ENCODE data around the gene CES4A.
"Not testable (repeated sequence)": the region's sequence is repeated elsewhere in the genome, so short reads cannot be mapped to it uniquely, and the experiment has no call there.

The CES4A gene

DNA sequence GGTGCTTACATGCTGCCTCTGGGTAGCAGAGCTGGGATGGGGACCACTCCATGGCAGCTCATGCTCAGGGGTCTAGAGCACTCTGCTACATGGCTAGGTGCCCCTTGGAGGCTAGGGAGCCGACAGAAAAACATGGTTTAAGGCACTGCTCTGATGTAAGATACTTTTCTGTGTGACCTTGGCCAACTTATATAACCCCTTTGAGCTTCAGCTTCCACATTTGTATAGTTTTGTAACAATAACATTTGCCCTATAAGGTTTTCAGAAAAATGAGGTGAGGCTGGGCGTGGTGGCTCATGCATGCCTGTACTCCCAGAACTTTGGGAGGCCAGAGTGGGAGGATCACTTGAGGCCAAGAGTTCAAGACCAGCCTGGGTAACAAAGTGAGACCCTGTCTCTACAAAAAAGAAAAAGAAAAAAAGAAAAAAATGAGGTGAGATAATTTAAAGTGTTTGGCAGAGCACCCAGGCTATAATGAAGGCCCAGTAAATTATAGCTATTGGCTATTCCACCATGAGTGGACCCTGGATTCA is 3.2 kb downstream of the CES4A start:
- no peak for DNase-seq (ENCODE audit: low spot score)

DNA sequence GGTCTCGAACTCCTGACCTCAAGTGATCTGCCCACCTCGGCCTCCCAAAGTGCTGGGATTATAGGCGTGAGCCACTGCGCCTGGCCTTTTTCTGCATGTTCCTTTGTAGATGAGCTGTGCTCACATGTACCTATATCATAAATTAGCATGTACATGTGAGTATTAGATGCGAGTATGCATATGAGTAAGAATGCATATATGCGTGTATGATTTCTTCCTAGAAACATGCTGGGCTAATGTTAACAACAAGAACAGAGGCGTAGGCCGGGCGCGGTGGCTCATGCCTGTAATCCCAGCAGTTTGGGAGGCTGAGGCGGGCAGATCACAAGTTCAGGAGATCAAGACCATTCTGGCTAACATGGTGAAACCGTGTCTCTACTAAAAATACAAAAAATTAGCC is 5.2 kb downstream of the CES4A start:
- DNase-seq (ENCODE audit: low spot score) = not testable (repeated sequence)

DNA sequence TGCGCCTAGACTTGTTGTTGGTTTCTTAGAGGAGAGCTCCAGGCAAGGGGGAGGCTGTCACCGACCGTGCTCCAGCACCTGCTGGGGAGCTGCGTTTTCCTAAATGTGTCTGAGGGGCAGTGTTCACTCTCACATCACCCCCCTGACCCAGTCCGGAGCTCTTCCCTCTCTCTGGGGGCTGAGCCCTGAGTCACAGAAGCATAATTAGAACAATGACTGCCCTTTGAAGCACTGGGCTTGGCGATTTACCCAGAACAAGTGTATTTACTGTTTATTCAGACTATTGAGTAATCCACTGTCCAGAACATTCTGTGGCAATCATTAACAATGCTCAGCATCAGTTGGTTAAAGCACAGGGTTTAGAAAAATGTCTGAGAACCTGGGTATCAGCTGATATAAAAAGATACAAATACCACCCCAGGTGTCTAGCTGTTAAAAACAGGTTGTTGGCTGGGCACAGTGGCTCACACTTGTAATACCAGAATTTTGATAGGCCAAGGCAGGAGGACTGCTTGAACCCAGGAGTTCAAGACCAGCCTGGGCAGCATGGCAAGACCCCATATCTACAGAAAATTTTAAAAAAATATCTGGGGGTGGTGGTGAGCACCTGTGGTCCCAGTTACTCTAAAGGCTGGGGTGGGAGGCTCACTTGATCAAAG is 8.1 kb downstream of the CES4A start:
- DNase-seq (ENCODE audit: low spot score) = peak; percentile 97

DNA sequence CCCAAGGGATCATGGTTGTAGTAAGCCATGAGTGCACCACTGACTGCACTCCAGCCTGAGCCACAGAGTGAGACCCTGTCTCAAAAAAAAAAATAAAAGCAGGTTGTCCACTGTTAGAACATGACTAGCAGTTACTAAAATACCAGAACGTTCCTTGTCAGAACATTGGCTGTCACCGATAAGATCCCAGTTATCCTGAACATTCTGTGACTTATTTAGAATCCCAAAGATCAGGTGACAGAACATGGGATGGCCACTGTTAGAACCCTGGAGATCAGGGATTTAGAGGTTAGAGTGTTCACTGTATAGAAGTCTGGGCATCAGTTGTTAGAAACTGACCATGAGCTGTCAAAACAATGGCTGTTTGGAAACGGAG is 8.6 kb downstream of the CES4A start:
- DNase-seq (ENCODE audit: low spot score) = no peak

DNA sequence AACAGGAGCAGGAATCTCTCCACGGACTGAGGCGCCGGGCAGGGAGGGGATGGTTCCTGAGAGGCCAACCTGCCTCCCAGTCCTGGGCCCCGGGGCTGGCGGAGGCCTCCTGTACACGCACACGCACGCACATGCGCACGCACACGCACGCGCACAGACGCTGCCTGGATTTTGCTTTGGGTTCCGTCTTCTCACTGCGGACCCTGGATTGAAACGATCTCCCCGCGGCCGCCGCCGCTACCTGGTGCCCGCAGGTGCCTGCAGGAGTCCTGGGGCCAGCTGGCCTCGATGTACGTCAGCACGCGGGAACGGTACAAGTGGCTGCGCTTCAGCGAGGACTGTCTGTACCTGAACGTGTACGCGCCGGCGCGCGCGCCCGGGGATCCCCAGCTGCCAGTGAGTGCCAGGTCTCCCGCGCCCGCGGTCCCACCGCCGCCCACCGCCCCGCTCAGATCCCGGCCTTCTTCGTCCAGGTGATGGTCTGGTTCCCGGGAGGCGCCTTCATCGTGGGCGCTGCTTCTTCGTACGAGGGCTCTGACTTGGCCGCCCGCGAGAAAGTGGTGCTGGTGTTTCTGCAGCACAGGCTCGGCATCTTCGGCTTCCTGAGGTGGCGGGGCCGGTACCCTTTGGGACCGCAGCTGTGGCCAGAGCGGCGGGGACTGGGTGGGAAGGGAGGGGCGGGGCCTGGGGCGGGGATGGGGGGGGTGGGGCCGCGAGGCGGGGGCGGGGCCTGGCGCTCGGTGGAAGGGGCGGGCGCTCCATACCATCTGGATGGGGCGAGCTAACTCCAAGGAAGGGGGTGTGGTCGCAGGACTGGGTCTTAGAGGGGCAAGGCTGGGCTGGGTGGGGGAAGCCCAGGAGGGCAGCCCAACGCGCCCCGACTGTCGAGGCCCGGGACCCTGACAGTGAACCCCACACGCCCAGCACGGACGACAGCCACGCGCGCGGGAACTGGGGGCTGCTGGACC is 12.3 kb downstream of the CES4A start:
- DNase-seq (ENCODE audit: low spot score) = peak; percentile 82

DNA sequence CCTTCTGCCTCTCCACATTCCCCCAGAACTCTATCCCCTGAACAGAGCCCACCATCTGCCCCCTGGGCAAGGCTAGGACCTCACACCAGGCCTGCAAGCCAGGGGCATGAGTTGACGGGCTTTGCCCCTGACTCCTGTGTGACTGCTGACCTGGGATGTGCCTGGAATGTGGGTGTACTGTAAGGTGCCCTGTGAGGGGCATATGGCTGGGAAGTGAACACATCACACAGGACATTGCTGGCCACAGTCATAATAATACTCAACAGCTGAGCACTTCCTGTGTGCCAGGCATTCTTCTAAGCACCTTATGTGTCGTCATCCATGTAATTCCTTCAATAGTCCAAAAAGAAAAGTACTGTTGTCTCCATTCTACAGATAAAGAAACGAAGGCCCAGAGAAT is 13.3 kb downstream of the CES4A start:
- DNase-seq (ENCODE audit: low spot score) = no peak

DNA sequence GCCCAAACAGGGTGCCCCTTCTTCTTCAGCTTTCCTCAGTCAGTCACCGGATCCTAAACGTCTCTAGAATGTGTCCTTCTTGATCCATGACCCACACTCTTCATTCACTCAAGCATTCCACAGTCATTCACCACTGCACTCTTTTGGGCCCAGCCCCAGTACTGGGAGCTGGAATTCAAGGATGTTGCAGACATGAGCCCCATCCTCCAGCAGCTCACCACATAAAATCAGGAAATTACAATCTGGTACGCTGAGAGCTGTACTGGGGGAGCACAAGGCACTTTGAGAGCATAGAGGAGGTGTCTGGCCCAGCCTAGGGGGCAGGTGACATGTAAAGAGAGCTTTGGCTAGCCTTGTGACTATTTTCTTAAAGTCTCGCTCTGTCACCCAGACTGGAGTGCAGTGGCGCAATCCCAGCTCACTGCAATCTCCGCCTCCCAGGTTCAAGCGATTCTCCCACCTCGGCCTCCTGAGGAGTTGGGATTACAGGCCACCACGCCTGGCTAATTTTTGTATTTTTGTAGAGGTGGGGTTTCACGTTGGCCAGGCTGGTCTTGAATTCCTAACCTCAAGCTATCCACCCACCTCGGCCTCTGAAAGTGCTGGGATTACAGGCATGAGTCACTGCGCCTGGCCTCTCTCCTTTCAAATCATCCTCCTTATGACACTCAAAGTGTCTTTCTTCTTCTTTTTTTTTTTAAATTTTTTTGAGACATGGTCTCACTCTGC is 18.7 kb downstream of the CES4A start:
- DNase-seq (ENCODE audit: low spot score) = no peak

DNA sequence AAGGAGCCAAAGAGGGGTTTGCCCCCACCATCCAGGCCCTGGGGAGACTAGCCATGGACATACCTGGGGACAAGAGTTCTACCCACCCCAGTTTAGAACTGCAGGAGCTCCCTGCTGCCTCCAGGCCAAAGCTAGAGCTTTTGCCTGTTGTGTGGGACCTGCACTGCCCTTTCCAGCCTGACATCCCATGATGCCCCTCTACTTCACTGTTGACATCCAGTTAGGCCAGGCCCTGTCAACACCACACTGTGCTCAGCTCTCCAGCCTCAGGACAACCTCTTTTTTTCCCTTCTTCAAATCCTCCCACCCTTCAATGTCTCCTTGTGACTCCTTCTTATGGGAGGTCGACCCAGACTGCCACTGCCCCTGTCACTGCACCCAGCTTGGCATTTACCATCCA is 20.8 kb downstream of the CES4A start:
- no peak for DNase-seq (ENCODE audit: low spot score)

DNA sequence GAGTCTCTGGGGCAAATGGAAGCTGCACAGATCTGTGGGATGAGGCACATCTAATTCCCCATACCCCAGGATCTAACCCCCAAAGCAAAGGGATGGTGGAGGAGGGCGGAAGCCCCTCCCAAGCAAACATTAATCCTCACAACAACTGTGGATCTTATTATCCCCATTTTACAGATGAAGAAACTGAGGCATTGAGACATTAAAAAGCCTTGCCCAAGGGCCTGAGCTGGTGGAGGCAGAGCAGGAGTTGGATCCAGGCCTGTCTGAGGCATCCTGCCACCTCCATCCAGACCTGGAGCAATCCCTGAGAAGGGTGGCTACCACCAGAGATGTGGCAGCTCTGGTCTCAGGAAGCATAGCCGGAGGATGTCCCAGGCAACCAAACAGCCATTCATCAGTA is 22.9 kb downstream of the CES4A start:
- DNase-seq (ENCODE audit: low spot score) = no peak

DNA sequence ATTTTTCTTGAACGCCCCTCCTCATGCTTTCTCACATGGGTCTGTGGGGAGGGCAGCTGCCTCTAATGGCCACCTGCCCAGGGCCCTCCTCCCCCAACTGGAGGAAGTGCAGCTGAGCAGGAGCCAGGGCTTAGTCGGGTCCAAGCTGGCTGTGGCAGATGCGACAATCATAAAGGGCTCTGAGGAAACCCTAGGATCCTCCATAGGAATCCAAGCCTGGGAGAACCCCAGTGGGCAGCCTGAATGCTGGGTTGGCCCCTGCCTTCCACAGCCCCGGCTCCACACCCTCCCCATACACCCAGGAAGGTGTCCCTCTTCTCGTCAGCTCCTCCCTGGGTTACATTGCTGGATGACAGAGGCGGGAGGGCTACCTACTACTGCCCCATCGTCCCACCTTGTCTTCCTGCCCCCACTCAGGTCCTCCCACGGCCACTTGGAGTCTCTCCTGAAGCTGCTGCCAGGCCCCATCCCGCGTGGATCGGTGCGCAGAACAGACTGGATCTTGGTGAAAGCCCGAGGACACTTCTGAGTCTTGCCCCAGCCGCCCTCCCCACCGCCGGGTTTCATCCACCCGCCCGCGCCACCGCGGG is 24.9 kb downstream of the CES4A start:
- peak; percentile 60 for DNase-seq (ENCODE audit: low spot score)

DNA sequence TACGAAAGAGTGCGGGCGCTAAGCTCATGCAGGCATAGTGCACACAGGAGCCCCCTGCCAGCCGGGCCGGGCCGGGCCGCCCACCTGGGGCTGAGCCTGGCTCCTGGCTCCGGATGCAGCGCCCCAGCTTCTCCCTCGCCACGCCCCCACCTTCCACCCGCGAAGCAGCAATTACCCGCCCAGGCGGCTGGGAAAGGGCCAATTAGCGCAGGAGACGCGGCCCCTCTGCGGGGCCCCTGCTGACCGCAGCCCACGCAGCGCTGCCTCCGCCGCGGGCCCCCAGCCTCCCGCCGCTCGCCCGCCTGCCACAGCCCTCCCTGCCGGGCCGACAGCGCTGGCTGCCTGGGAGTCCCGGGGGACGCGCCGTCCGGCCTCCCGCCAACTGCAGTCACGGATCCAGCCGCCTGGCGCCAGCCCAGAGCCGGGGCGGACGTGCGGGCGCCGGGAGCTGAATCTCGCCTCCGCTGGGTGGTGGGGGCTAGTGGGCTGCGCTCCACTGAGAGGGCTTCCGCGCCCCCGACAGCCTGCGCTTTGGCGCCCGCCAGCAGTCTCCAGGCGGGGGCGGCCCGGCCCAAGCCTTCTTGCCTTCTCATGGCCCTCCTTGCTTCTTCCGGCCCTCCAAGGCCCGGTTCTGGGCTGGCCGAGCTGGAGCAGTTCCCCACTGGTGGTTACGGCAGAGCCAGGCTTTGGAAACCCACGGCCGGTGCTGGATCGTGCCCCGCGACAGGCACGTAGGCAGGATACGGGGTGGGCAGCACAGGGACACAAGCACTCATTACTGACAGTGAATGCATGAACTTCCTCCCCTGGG is 25.6 kb downstream of the CES4A start:
- DNase-seq (ENCODE audit: low spot score) = peak; percentile 65

DNA sequence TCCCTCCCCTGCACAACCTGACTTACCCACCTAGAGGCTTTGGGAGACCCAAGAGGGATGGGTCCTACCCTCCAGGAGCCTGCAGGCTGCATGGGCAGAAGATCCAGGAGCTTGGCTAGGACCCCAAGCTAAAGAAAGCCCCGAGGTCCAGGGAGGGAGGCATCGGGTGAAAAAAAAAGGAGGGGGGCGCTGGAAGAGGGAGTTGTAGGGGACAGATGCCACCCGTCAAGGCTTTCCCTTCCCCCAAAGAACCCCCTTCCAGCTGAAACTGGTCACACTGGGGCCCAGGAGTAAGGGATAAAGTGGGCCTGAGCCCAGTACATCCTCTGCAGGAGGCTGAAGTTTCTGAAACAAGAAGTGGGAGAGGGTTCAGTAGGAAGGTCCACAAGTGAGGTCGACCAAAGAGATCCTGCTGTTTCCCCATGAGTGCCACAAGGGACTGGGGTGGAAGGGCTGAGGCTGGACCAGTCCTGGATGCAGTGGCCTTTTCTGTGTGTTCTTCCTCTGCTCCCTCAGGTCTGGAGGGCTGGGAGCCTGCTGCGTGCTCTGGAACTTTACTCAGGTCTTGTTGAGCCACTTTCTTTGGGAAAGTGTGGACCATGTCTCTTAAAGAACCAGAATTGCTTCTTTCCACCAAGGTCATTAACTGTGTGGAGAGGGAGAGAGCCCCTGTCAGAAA is 26.4 kb downstream of the CES4A start:
- no peak for DNase-seq (ENCODE audit: low spot score)

DNA sequence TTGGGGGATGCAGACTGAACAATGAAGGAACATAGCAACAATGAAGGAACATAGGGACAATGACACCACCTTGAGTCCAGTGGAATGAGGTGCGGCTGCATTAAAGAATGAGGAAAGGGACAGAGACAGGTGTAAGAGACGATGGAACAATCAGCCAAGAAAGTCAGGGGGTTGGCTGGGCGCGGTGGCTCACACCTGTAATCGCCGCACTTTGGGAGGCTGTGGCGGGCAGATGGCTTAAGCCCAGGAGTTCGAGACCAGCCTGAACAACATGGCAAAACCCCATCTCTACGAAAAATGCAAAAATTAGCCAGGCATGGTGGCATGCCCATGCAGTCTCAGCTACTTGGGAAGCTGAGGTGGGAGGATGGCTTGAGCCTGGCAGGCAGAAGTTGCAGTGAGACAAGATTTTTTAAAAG is 26.9 kb downstream of the CES4A start:
- no peak for DNase-seq (ENCODE audit: low spot score)

DNA sequence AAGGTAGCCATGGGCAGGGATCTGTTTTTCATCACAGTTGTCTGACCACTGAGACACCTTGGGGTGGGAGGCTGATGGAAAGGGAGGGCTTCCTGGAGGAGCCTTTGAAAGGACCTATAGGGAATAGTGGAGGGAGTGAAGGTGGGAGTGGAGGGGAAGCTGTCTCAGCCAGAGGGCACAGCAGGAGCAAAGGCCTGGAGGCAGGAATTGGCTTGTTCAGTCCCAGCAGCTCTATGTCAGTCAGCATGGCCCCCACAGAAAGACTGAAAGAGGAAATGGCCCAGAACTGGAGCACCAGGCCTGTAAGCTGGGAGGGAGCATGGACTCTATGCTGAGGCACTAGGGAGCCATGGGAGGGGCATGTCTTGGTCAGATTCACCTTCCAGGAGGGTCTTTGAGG is 27.8 kb downstream of the CES4A start:
- no peak for DNase-seq (ENCODE audit: low spot score)

DNA sequence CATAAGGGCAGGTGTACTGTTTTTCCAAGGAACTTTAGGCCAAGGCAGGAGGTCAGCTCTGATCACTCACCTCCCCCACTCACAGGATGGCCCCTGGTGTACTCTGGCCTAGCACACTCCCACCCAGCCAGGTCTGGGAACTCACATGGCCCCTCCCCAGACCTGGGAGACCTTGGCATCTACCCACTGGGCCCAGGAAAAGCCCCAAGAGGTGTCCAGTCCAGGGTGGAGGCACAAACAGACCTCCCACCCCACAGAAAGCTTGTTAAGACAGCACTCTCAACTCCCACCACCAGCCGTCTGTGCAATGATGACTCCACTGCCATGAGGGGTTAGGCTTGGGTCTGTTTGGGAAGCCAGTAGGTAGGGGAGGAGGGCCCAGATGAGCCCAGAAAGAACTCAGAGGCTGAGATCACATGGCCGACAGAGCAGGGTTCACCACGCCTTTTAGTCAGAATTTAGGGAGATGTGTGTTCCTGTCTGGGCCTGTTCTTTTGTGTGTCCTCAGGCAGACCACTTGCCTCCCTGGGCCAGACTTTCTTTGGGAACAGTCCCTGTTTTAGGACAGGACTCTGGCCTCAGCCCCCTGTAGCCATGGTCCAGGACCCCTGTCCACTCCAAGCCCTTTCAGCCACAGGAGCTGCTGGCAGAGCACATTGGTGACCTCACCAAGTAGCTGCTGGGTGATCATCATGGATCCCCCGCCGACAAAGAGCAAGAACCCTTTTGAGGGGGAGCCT is 28.5 kb downstream of the CES4A start:
- DNase-seq (ENCODE audit: low spot score) = no peak

DNA sequence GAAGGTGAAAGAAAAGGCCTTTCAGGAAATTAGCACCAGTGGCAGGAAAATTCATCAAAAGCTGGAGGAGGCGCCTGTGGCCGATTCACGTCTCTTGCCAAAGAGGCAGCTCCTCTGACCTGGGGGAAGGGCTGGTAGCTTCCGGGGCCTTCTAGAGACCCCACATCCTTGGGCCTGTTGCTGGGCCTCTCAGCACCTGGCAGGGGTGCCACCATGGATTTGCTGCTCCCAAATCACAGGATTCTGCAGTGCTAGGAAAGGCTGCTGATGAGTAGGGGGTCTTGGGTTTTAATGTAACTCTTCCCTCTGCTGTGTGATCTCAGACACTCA is 29.0 kb downstream of the CES4A start:
- DNase-seq (ENCODE audit: low spot score) = no peak

DNA sequence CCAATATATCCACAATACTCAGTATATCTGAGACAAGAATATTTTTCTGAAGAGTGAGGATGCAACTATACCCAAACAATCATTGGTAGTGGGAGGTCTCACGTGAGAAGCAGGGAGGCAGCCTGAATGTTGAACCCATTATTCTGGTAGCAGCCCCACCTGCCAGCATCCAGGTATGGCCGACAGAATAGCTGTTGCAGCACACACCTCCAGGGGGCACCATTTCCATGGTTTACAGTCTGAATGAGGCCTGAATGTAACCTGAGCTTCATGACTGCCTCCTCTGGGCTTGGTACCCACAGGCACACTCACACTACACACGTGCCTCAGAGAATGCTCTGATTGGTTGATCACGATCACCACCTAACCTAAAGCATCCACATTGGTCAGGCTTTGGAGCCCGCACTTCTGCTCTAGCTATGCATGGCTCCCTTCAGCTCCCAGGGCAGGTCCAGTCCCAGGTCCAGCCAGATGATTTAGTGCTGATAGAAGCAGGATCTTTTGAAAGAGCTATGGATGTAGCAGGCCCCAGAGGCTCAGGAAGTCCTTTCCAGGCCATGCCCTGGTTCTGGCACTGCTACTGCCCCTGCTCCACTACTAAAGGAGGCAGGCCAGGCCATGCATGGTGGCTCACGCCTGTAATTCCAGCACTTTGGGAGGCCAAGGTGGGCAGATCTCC is 29.6 kb downstream of the CES4A start:
- DNase-seq (ENCODE audit: low spot score) = peak; percentile 79

DNA sequence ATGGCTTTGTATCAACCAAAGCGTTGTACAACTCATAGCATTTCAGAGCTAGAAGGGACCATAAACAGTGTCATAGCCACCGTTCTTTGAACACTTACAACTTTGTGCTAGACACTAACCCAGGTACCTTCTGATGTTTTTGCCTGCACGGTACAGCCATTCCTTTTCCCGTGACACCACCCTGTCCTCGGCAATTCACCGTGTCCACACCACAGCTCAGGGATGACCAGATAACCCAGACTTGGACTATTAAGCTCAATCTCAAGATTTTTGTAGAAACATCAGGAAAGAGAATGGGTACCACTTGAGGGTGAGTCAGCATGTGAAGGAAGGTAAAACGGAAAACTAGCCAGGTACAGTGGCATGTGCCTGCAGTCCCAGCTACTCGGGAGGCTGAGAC is 30.8 kb downstream of the CES4A start:
- no peak for DNase-seq (ENCODE audit: low spot score)

DNA sequence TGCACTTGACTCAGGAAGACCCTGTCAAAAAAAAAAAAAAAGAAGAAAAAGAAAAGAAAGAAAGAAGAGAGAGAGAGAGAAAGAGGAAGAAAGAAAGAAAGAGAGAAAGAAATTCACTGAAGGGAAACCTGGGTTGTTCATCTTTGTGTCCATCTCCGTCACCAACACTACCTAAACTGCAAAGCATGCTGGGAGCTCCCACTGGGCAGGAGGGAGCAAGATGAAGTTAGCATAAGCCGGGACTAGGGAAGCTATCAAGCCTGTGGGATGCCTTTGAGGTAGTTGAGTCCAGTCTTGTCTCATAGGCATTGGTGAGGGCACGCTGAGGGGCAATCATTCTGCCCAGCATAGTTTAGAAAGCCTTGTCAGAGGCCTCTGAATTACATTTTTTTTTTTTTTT is 32.9 kb downstream of the CES4A start:
- no peak for DNase-seq (ENCODE audit: low spot score)
